ENCODE data around the gene NUAK1. TPM values are rescaled to one million over a fixed set of nuclear protein-coding genes. Genes with fewer than 3 reads are reported as not detected.

NUAK1 gene
- total RNA-seq, 1 experiment from 2014 or later, result 0.63 TPM

GRCh38 chr12:106135075-106135474 lies 3.7 kb downstream of the NUAK1 start:
- no peak for DNase-seq (ENCODE audit: low read depth, low spot score)
- in situ Hi-C loops (cut with HindIII; ENCODE audit: low pct_unique_long_range_greater_than_20kb, low sequenced_read_pairs), result no loop called here

- no peak for DNase-seq (ENCODE audit: low read depth, low spot score)
- in situ Hi-C loops (cut with HindIII; ENCODE audit: low pct_unique_long_range_greater_than_20kb, low sequenced_read_pairs), result no loop called here
Measured at GRCh38 chr12:106134294-106134949, 4.3 kb downstream of the NUAK1 start.

- DNase-seq (ENCODE audit: low read depth, low spot score), result no peak
- in situ Hi-C loops (cut with HindIII; ENCODE audit: low pct_unique_long_range_greater_than_20kb, low sequenced_read_pairs), result no loop called here
Measured at GRCh38 chr12:106133136-106134087, 5.3 kb downstream of the NUAK1 start.

- DNase-seq (ENCODE audit: low read depth, low spot score), result no peak
- in situ Hi-C loops (cut with HindIII; ENCODE audit: low pct_unique_long_range_greater_than_20kb, low sequenced_read_pairs), result no loop called here
Measured at GRCh38 chr12:106132175-106133135, 6.3 kb downstream of the NUAK1 start.

GRCh38 chr12:106131676-106132075 lies 7.1 kb downstream of the NUAK1 start:
- DNase-seq (ENCODE audit: low read depth, low spot score), result no peak
- in situ Hi-C loops (cut with HindIII; ENCODE audit: low pct_unique_long_range_greater_than_20kb, low sequenced_read_pairs), result no loop called here

- in situ Hi-C loops (cut with HindIII; ENCODE audit: low pct_unique_long_range_greater_than_20kb, low sequenced_read_pairs), result no loop called here
- no peak for DNase-seq (ENCODE audit: low read depth, low spot score)
Measured at GRCh38 chr12:106130474-106131113, 8.2 kb downstream of the NUAK1 start.

GRCh38 chr12:106128585-106129328 lies 10.0 kb downstream of the NUAK1 start:
- in situ Hi-C loops (cut with HindIII; ENCODE audit: low pct_unique_long_range_greater_than_20kb, low sequenced_read_pairs), result no loop called here
- no peak for DNase-seq (ENCODE audit: low read depth, low spot score)

- DNase-seq (ENCODE audit: low read depth, low spot score), result no peak
- in situ Hi-C loops (cut with HindIII; ENCODE audit: low pct_unique_long_range_greater_than_20kb, low sequenced_read_pairs), result no loop called here
Measured at GRCh38 chr12:106127338-106128126, 11.2 kb downstream of the NUAK1 start.

GRCh38 chr12:106126441-106127337 lies 12.1 kb downstream of the NUAK1 start:
- in situ Hi-C loops (cut with HindIII; ENCODE audit: low pct_unique_long_range_greater_than_20kb, low sequenced_read_pairs), result no loop called here

GRCh38 chr12:106125351-106126095 lies 13.2 kb downstream of the NUAK1 start:
- in situ Hi-C loops (cut with HindIII; ENCODE audit: low pct_unique_long_range_greater_than_20kb, low sequenced_read_pairs), result no loop called here
- no peak for DNase-seq (ENCODE audit: low read depth, low spot score)

More at GRCh38 chr12:106126441-106127337, 12.1 kb downstream of the NUAK1 start:
- no peak for DNase-seq (ENCODE audit: low read depth, low spot score)

GRCh38 chr12:106123551-106124081 lies 15.1 kb downstream of the NUAK1 start:
- in situ Hi-C loops (cut with HindIII; ENCODE audit: low pct_unique_long_range_greater_than_20kb, low sequenced_read_pairs), result no loop called here

GRCh38 chr12:106123110-106123509 lies 15.6 kb downstream of the NUAK1 start:
- in situ Hi-C loops (cut with HindIII; ENCODE audit: low pct_unique_long_range_greater_than_20kb, low sequenced_read_pairs), result no loop called here

More at GRCh38 chr12:106123551-106124081, 15.1 kb downstream of the NUAK1 start:
- no peak for DNase-seq (ENCODE audit: low read depth, low spot score)

GRCh38 chr12:106122004-106122403 lies 16.8 kb downstream of the NUAK1 start:
- DNase-seq (ENCODE audit: low read depth, low spot score), result no peak
- in situ Hi-C loops (cut with HindIII; ENCODE audit: low pct_unique_long_range_greater_than_20kb, low sequenced_read_pairs), result no loop called here

More at GRCh38 chr12:106123110-106123509, 15.6 kb downstream of the NUAK1 start:
- DNase-seq (ENCODE audit: low read depth, low spot score), result no peak

- in situ Hi-C loops (cut with HindIII; ENCODE audit: low pct_unique_long_range_greater_than_20kb, low sequenced_read_pairs), result no loop called here
- no peak for DNase-seq (ENCODE audit: low read depth, low spot score)
Measured at GRCh38 chr12:106120519-106121105, 18.1 kb downstream of the NUAK1 start.

All from SK-MEL-5 (cell line).